Spleen (tissue), 11 donors: Measurements from ENCODE around the gene CFAP20DC. TPM values are rescaled to one million over a fixed set of nuclear protein-coding genes. Genes with fewer than 3 reads are reported as not detected.

ENCODE experiments used
- DNase-seq: peaks from one replicate; pipeline ENCODE4 v3.0.0-alpha.2; 2020
- H3K27ac ChIP-seq, 8 donors: fragments of 200-600 bp; sonication (generic) in 7 of 8; 1 replicate in 4 of 8; 2 replicates in 4 of 8; pipeline versions ENCODE4 v1.5.0 to v1.8.0; 2016 to 2021; ENCODE audit warnings: inconsistent platforms in 4 of 8, mild to moderate bottlenecking in 4 of 8, moderate library complexity in 1 of 8
- H3K27me3 ChIP-seq, 7 donors: fragments of 200-600 bp; sonication (generic) in 6 of 7; replicated peaks in 1 of 7; 1 replicate in 4 of 7; 2 replicates in 3 of 7; pipeline versions ENCODE4 v1.5.0 to v1.8.0; 2016 to 2021; ENCODE audit warnings: inconsistent platforms in 3 of 7, mild to moderate bottlenecking in 1 of 7
- H3K36me3 ChIP-seq, 6 donors: fragments of 200-600 bp; sonication (generic) in 5 of 6; 1 replicate in 4 of 6; 2 replicates in 2 of 6; pipeline versions ENCODE4 v1.5.0 to v1.8.0; 2016 to 2021; ENCODE audit warnings: inconsistent platforms in 2 of 6
- H3K4me1 ChIP-seq, 6 donors: fragments of 200-600 bp; sonication (generic) in 5 of 6; 1 replicate in 3 of 6; 2 replicates in 3 of 6; pipeline versions ENCODE4 v1.5.0 to v1.8.0; 2016 to 2021; ENCODE audit warnings: inconsistent platforms in 3 of 6
- H3K4me3 ChIP-seq, 8 donors: fragments of 200-600 bp; sonication (generic) in 7 of 8; 1 replicate in 4 of 8; 2 replicates in 4 of 8; pipeline versions ENCODE4 v1.5.0 to v1.8.0; 2016 to 2021; ENCODE audit warnings: inconsistent platforms in 4 of 8, mild to moderate bottlenecking in 4 of 8, moderate library complexity in 2 of 8
- H3K9me3 ChIP-seq, 8 donors: fragments of 200-600 bp; sonication (generic) in 7 of 8; 1 replicate in 4 of 8; 2 replicates in 4 of 8; pipeline versions ENCODE4 v1.5.0 to v1.8.0; 2016 to 2021; ENCODE audit warnings: inconsistent platforms in 4 of 8
- POLR2A ChIP-seq, 3 donors: fragments of 450-650 bp; IDR thresholded peaks; one replicate each; pipeline ENCODE4 v1.5.1; 2017; ENCODE audit warnings: antibody characterized with exemption in 3 of 3, mild to moderate bottlenecking in 1 of 3
- POLR2AphosphoS5 ChIP-seq, 3 donors: sonication (generic); formaldehyde crosslinking; IDR thresholded peaks; one replicate each; pipeline ENCODE4 v1.5.1; 2017; ENCODE audit warnings: antibody characterized with exemption in 3 of 3
- WGBS, 5 donors: extraction: QIAGEN DNeasy Blood & Tissue Kit in 3 of 5; methylation state at CpG; one replicate each; pipeline versions ENCODE4 v1.1.5 to v1.1.7; 2013 to 2018; 5-methylcytosine and 5-hydroxymethylcytosine counted together
- intact Hi-C: fragments of 100-400 bp; cut with DNase I; formaldehyde crosslinking; loops from one replicate; pipeline ENCODE4 v1.15.0; 2023; ENCODE audit warnings: low total_unique reads
- polyA plus RNA-seq, 3 donors: library from polyadenylated mRNA; stranded (reverse); fragments of 200-250 nt; gene quantifications; one replicate each; pipeline ENCODE4 v1.2.1, GENCODE V29; 2013
- total RNA-seq, 7 donors: library from RNA; depleted of rRNA in 3 of 7; stranded (reverse); fragments of >200 nt in 3 of 7; fragmentation: NEBNext Ultra II Directional in 4 of 7; extraction: Animal tissue kit (Norgen Biotek cat#: 25700) in 4 of 7; gene quantifications; one replicate each; pipeline versions ENCODE4 v1.1.0 to v1.2.1, GENCODE V29; 2016 to 2021
- TF ChIP-seq, protein P1 (sequence below), 11 experiments: fragments of 200-600 bp in 7 of 11; fragments of 450-650 bp in 4 of 11; sonication (generic) in 4 of 11; IDR thresholded peaks in 8 of 11; conservative IDR thresholded peaks in 3 of 11; 1 replicate in 7 of 11; 2 replicates in 4 of 11; pipeline versions ENCODE4 v1.4.0 to v1.8.0; 2016 to 2021; ENCODE audit warnings: antibody characterized with exemption in 11 of 11, inconsistent platforms in 4 of 11, mild to moderate bottlenecking in 1 of 11
- donor health status: healthy with polysubstance abuse.
- donor health status: DM: no; HTN: no; CAD: no; lungs with moderate emphysema.
- donor health status: DM: no; HTN: no; CAD: no.
- donor health status: Bipolar disorder and iron deficiency.
- donor health status: healthy.
- donor health status: DM: no; HTN: no; CAD: no.
- donor health status: DM: yes; HTN: yes; CAD: no.

The CFAP20DC gene
- total and polyA plus RNA-seq, 10 donors = 0.20 to 1.2 (median 0.58) TPM

DNA sequence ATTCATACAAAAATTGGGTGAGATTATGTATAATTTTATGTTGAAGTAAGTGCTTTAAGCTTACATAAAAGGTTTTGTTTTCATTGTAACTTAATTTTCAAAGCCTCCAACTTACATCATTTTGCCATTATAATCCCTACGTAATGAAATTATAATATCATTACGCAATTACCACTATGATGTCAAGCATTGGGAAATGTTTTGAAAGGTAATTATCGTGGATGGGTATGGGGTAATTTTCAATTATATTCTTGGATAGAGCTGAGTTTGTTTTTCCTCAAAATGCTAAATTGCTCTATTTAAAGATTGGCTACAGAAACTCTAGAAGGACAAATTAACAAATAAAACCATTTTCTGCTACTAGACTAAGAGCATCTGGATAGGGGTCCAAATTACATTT is 303.1 kb downstream of the CFAP20DC start:
- no peaks in the 10 kb centered on the region for H3K9me3 ChIP-seq
- H3K4me1 ChIP-seq = no peaks in the 10 kb centered on the region
- H3K27me3 ChIP-seq = no peaks in the 10 kb centered on the region
- intact Hi-C loops = no loop called here
- H3K36me3 ChIP-seq = no peaks in the 10 kb centered on the region
- H3K27ac ChIP-seq = no peak overlapping the region
- 64 to 90% (median 88%) methylated on average over 3 of the region's 3 CpGs for WGBS, 5 donors
- TF ChIP-seq, protein P1, sequence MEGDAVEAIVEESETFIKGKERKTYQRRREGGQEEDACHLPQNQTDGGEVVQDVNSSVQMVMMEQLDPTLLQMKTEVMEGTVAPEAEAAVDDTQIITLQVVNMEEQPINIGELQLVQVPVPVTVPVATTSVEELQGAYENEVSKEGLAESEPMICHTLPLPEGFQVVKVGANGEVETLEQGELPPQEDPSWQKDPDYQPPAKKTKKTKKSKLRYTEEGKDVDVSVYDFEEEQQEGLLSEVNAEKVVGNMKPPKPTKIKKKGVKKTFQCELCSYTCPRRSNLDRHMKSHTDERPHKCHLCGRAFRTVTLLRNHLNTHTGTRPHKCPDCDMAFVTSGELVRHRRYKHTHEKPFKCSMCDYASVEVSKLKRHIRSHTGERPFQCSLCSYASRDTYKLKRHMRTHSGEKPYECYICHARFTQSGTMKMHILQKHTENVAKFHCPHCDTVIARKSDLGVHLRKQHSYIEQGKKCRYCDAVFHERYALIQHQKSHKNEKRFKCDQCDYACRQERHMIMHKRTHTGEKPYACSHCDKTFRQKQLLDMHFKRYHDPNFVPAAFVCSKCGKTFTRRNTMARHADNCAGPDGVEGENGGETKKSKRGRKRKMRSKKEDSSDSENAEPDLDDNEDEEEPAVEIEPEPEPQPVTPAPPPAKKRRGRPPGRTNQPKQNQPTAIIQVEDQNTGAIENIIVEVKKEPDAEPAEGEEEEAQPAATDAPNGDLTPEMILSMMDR (IDR thresholded peaks at IDR 0.05 in 8 of 11, conservative IDR thresholded peaks at IDR 0.05 in 3 of 11) = no peak
- TF ChIP-seq POLR2A (IDR thresholded peaks at IDR 0.05) = no peak
- no peak for TF ChIP-seq POLR2AphosphoS5 (IDR thresholded peaks at IDR 0.05)
- DNase-seq = no peak
- H3K4me3 ChIP-seq = no peak overlapping the region

DNA sequence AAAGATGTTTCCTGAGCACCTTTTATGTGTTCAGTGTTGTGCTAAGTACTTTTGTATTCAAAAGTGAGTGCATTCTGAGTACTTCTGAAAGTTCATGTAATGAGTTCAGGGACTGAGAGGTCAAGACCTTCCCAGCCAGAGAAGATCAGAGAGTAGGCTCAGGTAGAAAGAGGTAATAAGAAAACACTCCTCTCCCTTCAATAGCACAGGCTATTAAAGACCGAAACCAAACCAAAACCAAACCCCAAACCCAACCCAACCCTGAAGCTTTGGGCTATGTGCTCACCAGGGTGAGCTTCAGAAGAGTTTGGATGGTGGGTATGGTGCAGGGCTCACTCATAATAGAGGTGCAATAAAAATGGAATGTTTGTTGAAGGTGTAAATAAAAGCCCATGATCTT is 306.5 kb downstream of the CFAP20DC start:
- no peaks in the 10 kb centered on the region for H3K9me3 ChIP-seq
- no peaks in the 10 kb centered on the region for H3K27me3 ChIP-seq
- TF ChIP-seq POLR2A (IDR thresholded peaks at IDR 0.05) (no peak), POLR2AphosphoS5 (IDR thresholded peaks at IDR 0.05) (no peak)
- TF ChIP-seq, protein P1 (IDR thresholded peaks at IDR 0.05 in 8 of 11, conservative IDR thresholded peaks at IDR 0.05 in 3 of 11) = no peak
- 78 to 96% (median 86%) methylated on average over 1 of the region's 1 CpG for WGBS, 5 donors
- no peaks in the 10 kb centered on the region for H3K4me1 ChIP-seq
- no peak for DNase-seq
- H3K27ac ChIP-seq = no peak overlapping the region
- intact Hi-C loops = no loop called here
- H3K4me3 ChIP-seq = no peak overlapping the region
- H3K36me3 ChIP-seq = no peaks in the 10 kb centered on the region

DNA sequence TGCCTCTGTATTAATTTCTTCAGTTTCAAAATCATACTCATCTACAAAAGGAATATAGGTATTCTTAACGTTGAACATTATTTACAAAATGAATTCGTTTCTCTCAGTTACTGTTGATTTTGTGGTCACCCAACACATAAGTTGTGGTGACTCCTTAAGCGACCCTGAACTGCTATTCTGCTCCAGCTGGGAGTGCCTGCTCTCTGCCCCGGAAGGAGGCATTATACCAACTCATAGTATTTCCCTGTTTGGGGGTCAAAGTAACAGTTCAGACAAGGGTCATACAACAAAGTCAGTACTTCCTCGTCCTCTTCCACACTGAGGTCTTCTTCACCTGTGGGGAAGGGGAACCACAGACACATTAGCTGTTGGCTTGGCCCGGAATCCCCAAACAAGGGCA is 307.6 kb downstream of the CFAP20DC start:
- Histone ChIP-seq H3K36me3 (no peaks in the 10 kb centered on the region), H3K4me3 (no peak overlapping the region), H3K9me3 (no peaks in the 10 kb centered on the region), H3K27me3 (no peaks in the 10 kb centered on the region), H3K27ac (no peak overlapping the region), H3K4me1 (no peaks in the 10 kb centered on the region)
- TF ChIP-seq, protein P1 (IDR thresholded peaks at IDR 0.05 in 8 of 11, conservative IDR thresholded peaks at IDR 0.05 in 3 of 11) = no peak
- TF ChIP-seq POLR2A (IDR thresholded peaks at IDR 0.05) (no peak), POLR2AphosphoS5 (IDR thresholded peaks at IDR 0.05) (no peak)
- 82 to 90% (median 83%) methylated on average over 6 of the region's 6 CpGs for WGBS, 5 donors
- intact Hi-C loops = no loop called here
- no peak for DNase-seq

DNA sequence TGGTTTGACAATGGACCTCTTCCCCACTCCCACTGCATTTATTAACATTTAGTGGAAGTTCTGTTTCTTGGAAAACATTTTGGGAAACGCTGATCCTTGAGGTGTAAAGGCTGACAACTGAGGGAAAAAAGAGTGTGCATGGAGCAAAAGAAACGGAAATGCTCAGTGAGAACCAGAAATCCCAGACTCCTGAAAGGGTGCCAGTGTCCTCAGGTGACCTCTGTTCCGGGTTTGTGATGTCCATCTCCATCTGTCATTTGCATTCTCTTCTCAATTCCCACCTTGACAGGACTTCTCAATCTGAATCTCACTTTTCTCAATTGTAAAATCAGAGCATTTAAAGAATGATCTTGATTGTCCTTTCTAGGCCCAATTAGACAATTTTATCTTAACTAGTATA is 312.2 kb downstream of the CFAP20DC start:
- Histone ChIP-seq H3K9me3 (no peaks in the 10 kb centered on the region), H3K4me3 (no peak overlapping the region), H3K4me1 (no peaks in the 10 kb centered on the region), H3K27ac (no peak overlapping the region), H3K36me3 (no peaks in the 10 kb centered on the region), H3K27me3 (no peaks in the 10 kb centered on the region)
- TF ChIP-seq POLR2A (IDR thresholded peaks at IDR 0.05) = no peak
- TF ChIP-seq, protein P1 (IDR thresholded peaks at IDR 0.05 in 8 of 11, conservative IDR thresholded peaks at IDR 0.05 in 3 of 11) = no peak
- TF ChIP-seq POLR2AphosphoS5 (IDR thresholded peaks at IDR 0.05) = no peak
- intact Hi-C loops = no loop called here
- WGBS, 5 donors = 78 to 94% (median 83%) methylated on average over 3 of the region's 3 CpGs
- no peak for DNase-seq
